HepG2 (cell line): ENCODE measurements around the gene TACC3. TPM values are rescaled to one million over a fixed set of nuclear protein-coding genes. Genes with fewer than 3 reads are reported as not detected.

Experiments
- ARHGAP35 ChIP-seq: sonication (generic); formaldehyde crosslinking; IDR thresholded peaks from 2 replicates; pipeline ENCODE4 v1.9.0; 2022; ENCODE audit warnings: mild to moderate bottlenecking, inconsistent platforms, moderate library complexity, missing genetic modification reagents, borderline replicate concordance
- NCOA1 ChIP-seq: sonication (generic); formaldehyde crosslinking; IDR thresholded peaks from 2 replicates; pipeline ENCODE4 v1.9.0; 2021; ENCODE audit warnings: missing genetic modification reagents
- ZFP36L2 ChIP-seq: sonication (generic); formaldehyde crosslinking; IDR thresholded peaks from 2 replicates; pipeline ENCODE4 v1.4.0; 2020; ENCODE audit warnings: missing genetic modification reagents
- ZNF33A ChIP-seq: sonication (generic); formaldehyde crosslinking; IDR thresholded peaks from 2 replicates; pipeline ENCODE4 v1.5.1; 2020; ENCODE audit warnings: missing genetic modification reagents, mild to moderate bottlenecking, moderate library complexity, borderline replicate concordance
- ZNF383 ChIP-seq: sonication (generic); formaldehyde crosslinking; IDR thresholded peaks from 2 replicates; pipeline ENCODE4 v1.4.0; 2020; ENCODE audit warnings: missing genetic modification reagents, mild to moderate bottlenecking, borderline replicate concordance
- ZNF451 ChIP-seq: sonication (generic); formaldehyde crosslinking; IDR thresholded peaks from 2 replicates; pipeline ENCODE4 v1.5.0; 2020; ENCODE audit warnings: mild to moderate bottlenecking, missing genetic modification reagents
- polyA plus RNA-seq, 8 experiments: library from polyadenylated mRNA; depleted of rRNA in 3 of 8; stranded (reverse) in 7 of 8; unstranded in 1 of 8; fragments of >200 nt; fragmentation: Illumina TruSeq in 4 of 8; extraction: Trizol in 4 of 8; gene quantifications; 2 replicates each; pipeline versions ENCODE4 v1.2.1 to v1.2.3, GENCODE V29; 2011 to 2016; ENCODE audit warnings: low read depth in 4 of 8, missing spikeins in 1 of 8, mixed read lengths in 1 of 8; ENCODE audit not compliant: insufficient read depth in 1 of 8
- total RNA-seq, 5 experiments: library from RNA; depleted of rRNA; stranded (reverse); fragments of >200 nt; fragmentation: Illumina TruSeq; extraction: Trizol; gene quantifications; 2 replicates each; pipeline ENCODE4 v1.2.3, GENCODE V29; 2016; ENCODE audit warnings: low read depth in 1 of 5
- TF ChIP-seq, protein P1 (sequence below): sonication (generic); formaldehyde crosslinking; IDR thresholded peaks from 2 replicates; pipeline ENCODE4 v1.4.0; 2020; ENCODE audit warnings: mild to moderate bottlenecking, low read depth, missing genetic modification reagents
- TF ChIP-seq, protein P2 (sequence below), 2 experiments: IDR thresholded peaks; 2 replicates each; pipeline ENCODE4 v1.6.1; 2011 to 2012; ENCODE audit warnings: low read length in 2 of 2, borderline replicate concordance in 1 of 2, low read depth in 1 of 2, mild to moderate bottlenecking in 1 of 2, moderate library complexity in 1 of 2

The TACC3 gene
- total and polyA plus RNA-seq, 2 of the 13 experiments (the other 11 are each of a cell fraction or from before 2014, with no cell fraction given) = 20.3 to 21.2 TPM

DNA sequence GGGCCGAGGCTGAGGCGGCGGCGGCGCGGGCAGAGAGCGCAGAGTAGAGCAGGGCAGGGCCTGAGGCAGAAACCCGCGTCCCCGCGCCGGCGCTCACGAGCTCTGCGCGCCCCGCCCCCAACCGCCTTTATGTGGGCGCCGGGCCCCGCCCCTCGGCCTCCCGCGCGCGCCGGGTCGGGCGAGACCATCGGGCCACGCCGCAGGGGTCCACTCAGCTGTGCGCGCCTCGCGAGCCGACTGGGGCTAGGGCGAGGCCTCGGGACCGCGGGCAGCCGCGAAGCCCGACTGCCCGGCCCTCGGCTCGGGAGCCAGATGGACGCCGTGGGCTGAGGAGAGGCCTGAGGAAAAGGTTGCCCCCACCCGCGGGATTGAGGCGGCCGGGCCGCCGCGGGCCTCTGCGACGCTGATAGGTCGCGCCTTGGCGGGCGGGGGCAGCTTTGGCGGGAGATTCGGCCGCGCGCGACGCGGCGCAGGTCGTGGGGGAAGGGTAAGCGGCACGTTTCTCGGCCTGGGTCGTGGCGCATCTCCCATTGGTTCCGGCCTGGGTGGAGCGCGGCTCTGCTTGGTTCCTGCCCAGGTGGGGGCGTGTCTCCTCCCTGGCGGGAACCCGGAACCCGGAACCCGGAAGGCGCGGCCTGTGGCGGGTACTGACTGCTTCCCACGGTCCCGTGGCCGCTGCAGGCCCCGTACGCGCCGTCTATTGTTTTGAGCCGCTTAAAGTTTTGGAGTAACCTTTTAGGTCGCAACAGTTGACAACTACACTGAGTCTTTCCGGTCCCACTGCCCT lies 8.9 kb upstream of the TACC3 start, which contains the start of gene SLBP (continued):
- peak; percentile 94; the same call in 1 of the 2 replicates for TF ChIP-seq ARHGAP35 (CRISPR knock-in tag)
- 0 out of 2 replicates have a peak, but pooled peaks have one; percentile 49 for TF ChIP-seq ZFP36L2
- TF ChIP-seq ZNF451 (CRISPR knock-in tag) = peak; percentile 99
- no peak for TF ChIP-seq ZNF33A (CRISPR knock-in tag)
- no peak for TF ChIP-seq NCOA1 (CRISPR knock-in tag)
- TF ChIP-seq, protein P1, sequence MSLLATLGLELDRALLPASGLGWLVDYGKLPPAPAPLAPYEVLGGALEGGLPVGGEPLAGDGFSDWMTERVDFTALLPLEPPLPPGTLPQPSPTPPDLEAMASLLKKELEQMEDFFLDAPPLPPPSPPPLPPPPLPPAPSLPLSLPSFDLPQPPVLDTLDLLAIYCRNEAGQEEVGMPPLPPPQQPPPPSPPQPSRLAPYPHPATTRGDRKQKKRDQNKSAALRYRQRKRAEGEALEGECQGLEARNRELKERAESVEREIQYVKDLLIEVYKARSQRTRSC (CRISPR knock-in tag) = 0 out of 2 replicates have a peak, but pooled peaks have one; percentile 48
- TF ChIP-seq, protein P2, sequence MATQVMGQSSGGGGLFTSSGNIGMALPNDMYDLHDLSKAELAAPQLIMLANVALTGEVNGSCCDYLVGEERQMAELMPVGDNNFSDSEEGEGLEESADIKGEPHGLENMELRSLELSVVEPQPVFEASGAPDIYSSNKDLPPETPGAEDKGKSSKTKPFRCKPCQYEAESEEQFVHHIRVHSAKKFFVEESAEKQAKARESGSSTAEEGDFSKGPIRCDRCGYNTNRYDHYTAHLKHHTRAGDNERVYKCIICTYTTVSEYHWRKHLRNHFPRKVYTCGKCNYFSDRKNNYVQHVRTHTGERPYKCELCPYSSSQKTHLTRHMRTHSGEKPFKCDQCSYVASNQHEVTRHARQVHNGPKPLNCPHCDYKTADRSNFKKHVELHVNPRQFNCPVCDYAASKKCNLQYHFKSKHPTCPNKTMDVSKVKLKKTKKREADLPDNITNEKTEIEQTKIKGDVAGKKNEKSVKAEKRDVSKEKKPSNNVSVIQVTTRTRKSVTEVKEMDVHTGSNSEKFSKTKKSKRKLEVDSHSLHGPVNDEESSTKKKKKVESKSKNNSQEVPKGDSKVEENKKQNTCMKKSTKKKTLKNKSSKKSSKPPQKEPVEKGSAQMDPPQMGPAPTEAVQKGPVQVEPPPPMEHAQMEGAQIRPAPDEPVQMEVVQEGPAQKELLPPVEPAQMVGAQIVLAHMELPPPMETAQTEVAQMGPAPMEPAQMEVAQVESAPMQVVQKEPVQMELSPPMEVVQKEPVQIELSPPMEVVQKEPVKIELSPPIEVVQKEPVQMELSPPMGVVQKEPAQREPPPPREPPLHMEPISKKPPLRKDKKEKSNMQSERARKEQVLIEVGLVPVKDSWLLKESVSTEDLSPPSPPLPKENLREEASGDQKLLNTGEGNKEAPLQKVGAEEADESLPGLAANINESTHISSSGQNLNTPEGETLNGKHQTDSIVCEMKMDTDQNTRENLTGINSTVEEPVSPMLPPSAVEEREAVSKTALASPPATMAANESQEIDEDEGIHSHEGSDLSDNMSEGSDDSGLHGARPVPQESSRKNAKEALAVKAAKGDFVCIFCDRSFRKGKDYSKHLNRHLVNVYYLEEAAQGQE (IDR thresholded peaks at IDR 0.05; ENCODE audit: borderline replicate concordance in 1 of 2, low read depth in 1 of 2, low read length in 2 of 2) = peak in 1 of 2 experiments; percentile 51; a peak in 1 of 4 replicates
- TF ChIP-seq ZNF383 = no peak; the same call in 1 of the 2 replicates
- TF ChIP-seq, all 625 proteins: peak for 441
